ENCODE data around the gene PXN. TPM values are rescaled to one million over a fixed set of nuclear protein-coding genes. Genes with fewer than 3 reads are reported as not detected.

The PXN gene
- total RNA-seq, 8 experiments from 2014 or later: 10.1 to 52.6 (median 23.8) TPM

DNA sequence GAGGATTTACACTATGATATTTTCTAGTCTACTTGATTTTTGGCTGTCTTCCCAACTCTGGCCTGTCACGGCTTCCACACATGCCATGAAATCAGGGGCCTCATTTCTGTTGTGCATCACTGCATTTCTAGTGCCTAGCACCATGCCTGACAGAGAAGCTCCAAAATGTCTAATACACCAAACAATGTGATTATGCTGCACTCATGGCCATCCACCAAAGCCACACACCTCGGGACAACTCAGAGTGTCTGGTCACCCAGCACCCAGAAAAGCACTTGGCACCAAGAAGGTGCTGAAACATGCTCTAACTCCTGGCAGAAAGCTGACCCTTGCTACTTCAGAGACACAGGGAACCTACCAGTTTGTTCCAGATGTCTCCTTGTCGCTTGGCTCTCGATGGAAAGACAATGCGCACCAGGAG is 82.3 kb downstream of the PXN start:
- no peak overlapping the region for H3K27ac ChIP-seq
- in situ Hi-C loops (cut with MboI; ENCODE audit: low pct_unique_long_range_greater_than_20kb in 2 of 9, low sequenced_read_pairs in 9 of 9, unreplicated experiment in 9 of 9): no loop called here
- WGBS, 10 experiments: 63 to 100% (median 100%) methylated on average over 1 to 2 of the region's 5 CpGs; no CpG with 5 or more reads in 4 of the 10 experiments
- H3K4me1 ChIP-seq (replicated peaks in 1 of 2): no peaks in the 10 kb centered on the region
- no peak for ATAC-seq (replicated peaks in 6 of 8)
- H3K4me3 ChIP-seq: no peak overlapping the region

DNA sequence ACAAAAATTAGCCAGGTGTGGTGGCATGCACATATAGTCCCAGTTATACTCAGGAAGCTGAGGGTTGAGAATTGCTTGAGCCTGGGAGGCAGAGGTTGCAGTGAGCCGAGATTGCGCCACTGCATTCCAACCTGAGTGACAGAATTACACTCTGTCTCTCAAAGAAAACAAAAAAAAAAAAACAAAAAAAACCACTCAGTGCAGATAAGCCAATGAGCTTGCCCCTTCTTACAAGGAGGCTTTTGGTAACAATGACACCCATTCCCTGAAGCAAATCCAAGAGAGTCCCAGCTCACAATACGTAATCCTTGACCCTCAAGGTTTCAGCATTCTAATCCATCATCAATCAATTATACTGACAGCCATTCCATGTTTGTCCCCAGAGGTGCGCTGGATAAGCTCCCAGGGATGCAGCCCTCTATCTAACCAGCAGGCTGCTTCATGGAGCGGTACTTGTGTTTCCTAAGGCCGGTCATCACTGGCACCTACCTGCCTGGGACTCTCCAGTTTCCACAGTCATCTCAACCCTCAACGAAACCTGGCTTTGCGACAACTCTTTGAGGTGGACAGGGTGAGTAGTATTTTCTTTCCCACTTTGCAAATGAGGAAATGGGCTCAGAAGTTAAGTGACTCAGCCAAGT is 83.4 kb downstream of the PXN start:
- WGBS, 10 experiments: 86 to 100% (median 95%) methylated on average over 1 to 7 of the region's 8 CpGs; no CpG with 5 or more reads in 5 of the 10 experiments
- Histone ChIP-seq H3K27ac (peak overlapping the region in 1 of 2 donors; percentile 18), H3K4me1 (replicated peaks in 1 of 2) (no peaks in the 10 kb centered on the region), H3K4me3 (no peak overlapping the region)
- in situ Hi-C loops (cut with MboI; ENCODE audit: low pct_unique_long_range_greater_than_20kb in 2 of 9, low sequenced_read_pairs in 9 of 9, unreplicated experiment in 9 of 9): no loop called here
- peak in 7 of 8 experiments; percentile 18 to 81 (median 54) for ATAC-seq (replicated peaks in 6 of 8)

DNA sequence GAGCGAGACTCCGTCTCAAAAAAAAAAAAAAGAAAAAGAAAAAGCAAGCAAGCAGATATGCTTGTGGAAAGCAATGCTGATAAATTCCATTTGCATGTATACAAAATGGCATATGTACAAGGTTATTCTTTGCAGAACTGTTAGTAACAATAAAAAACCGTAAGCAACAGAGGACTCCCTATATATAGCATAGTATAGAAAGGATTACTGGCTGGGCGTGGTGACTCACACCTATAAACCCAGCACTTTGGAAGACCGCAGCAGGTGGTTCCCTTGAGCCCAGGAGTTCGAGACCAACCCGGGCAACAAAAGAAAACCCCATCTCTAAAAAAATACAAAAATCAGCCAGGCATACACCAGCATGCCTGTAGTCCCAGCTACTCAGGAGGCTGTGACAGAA is 84.6 kb downstream of the PXN start:
- H3K4me1 ChIP-seq (replicated peaks in 1 of 2): no peaks in the 10 kb centered on the region
- in situ Hi-C loops (cut with MboI; ENCODE audit: low pct_unique_long_range_greater_than_20kb in 2 of 9, low sequenced_read_pairs in 9 of 9, unreplicated experiment in 9 of 9): no loop called here
- no peak for ATAC-seq (replicated peaks in 6 of 8)
- no peak overlapping the region for H3K4me3 ChIP-seq
- H3K27ac ChIP-seq: no peak overlapping the region
- WGBS, 10 experiments: 84 to 100% (median 97%) methylated on average over 2 to 6 of the region's 7 CpGs; no CpG with 5 or more reads in 1 of the 10 experiments

DNA sequence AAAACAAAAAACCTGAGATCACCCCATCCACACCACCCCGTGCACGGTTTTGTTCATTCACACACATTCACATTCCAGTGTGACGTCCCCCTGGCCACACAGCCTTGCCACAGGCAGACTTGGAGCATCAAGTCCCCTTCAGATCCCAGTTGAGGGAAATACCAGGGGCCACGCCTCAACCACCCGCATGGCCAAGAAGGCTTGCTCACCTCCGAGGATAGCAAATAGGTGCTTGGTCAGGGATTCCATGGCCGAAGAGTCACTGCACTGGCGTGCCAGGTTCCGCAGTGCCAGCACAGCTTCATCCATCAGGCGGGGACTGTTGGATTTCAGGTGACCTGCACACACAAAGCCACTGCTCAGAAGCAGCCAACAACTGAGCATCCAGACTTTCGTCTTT is 90.0 kb downstream of the PXN start:
- H3K4me3 ChIP-seq: no peak overlapping the region
- no peak for ATAC-seq (replicated peaks in 6 of 8)
- WGBS, 10 experiments: 27 to 100% (median 96%) methylated on average over 1 to 5 of the region's 11 CpGs; no CpG with 5 or more reads in 1 of the 10 experiments
- H3K4me1 ChIP-seq (replicated peaks in 1 of 2): no peaks in the 10 kb centered on the region
- in situ Hi-C loops (cut with MboI; ENCODE audit: low pct_unique_long_range_greater_than_20kb in 2 of 9, low sequenced_read_pairs in 9 of 9, unreplicated experiment in 9 of 9): no loop called here
- no peak overlapping the region for H3K27ac ChIP-seq

DNA sequence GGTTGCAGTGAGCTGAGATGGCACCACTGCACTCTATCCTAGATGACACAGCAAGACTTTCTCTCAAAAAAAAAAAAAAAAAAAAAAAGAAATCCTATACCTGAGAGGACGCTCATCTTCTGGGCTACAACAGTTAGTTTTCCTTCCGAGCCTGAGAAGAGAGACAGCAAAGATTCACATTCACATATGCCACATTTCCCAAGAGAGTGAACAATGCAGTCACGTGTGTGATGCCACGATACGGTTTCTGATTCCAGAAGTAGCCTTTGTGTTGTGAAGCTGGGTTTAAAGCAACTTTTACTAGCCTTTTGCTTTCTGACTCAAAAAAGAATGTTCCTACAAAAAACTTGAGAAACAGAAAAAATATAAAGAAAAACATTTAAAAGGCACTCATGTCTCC is 90.5 kb downstream of the PXN start:
- in situ Hi-C loops (cut with MboI; ENCODE audit: low pct_unique_long_range_greater_than_20kb in 2 of 9, low sequenced_read_pairs in 9 of 9, unreplicated experiment in 9 of 9): no loop called here
- H3K27ac ChIP-seq: no peak overlapping the region
- no peak overlapping the region for H3K4me3 ChIP-seq
- H3K4me1 ChIP-seq (replicated peaks in 1 of 2): no peaks in the 10 kb centered on the region
- WGBS, 10 experiments: 79 to 100% (median 92%) methylated on average over 2 to 5 of the region's 5 CpGs; no CpG with 5 or more reads in 2 of the 10 experiments
- no peak for ATAC-seq (replicated peaks in 6 of 8)

DNA sequence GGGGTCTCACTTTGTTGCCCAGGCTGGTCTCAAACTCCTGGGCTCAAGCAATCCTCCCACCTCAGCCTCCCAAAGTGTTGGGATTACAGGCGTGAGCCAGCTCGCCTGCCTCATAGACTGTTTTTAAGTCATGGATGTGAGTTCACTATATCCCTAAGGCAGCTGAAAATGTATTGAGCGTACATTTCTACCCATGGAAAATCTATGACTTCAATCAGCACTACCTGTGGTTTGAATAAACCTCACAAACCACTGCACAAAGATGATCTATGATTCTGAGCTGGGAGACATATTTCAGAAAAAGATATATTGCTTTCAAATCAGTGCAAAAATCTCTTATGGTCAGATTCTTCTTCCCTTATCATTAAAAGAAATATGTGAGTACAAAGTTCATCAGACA is 93.5 kb downstream of the PXN start:
- in situ Hi-C loops (cut with MboI; ENCODE audit: low pct_unique_long_range_greater_than_20kb in 2 of 9, low sequenced_read_pairs in 9 of 9, unreplicated experiment in 9 of 9): no loop called here

DNA sequence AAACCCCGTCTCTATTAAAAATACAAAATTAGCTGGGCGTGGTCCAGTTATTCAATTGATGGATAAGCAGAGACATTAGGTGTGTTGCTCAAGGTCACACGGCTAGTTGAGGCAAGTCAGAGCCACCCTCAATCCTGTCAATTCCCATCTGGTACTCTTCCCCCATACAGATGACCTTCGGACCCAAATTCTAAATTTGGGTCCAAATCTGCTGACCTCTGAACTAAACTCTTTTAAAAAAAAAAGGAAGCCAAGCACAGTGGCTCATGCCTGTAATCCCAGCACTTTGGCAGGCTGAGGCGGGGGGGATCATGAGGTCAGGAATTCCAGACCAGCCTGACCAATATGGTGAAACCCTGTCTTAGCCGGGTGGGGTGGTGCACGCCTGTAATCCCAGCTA is 94.9 kb downstream of the PXN start:
- in situ Hi-C loops (cut with MboI; ENCODE audit: low pct_unique_long_range_greater_than_20kb in 2 of 9, low sequenced_read_pairs in 9 of 9, unreplicated experiment in 9 of 9): no loop called here
- no peak overlapping the region for H3K27ac ChIP-seq
- WGBS, 10 experiments: 82 to 100% (median 93%) methylated on average over 1 to 5 of the region's 7 CpGs; no CpG with 5 or more reads in 4 of the 10 experiments
- H3K4me1 ChIP-seq (replicated peaks in 1 of 2): no peaks in the 10 kb centered on the region
- H3K4me3 ChIP-seq: no peak overlapping the region
- ATAC-seq (replicated peaks in 6 of 8): no peak

More for the DNA sequence above, 93.5 kb downstream of the PXN start:
- H3K27ac ChIP-seq: no peak overlapping the region
- no peak for ATAC-seq (replicated peaks in 6 of 8)
- 80 to 100% (median 88%) methylated on average over 1 of the region's 3 CpGs; no CpG with 5 or more reads in 5 of the 10 experiments for WGBS, 10 experiments
- no peak overlapping the region for H3K4me3 ChIP-seq
- H3K4me1 ChIP-seq (replicated peaks in 1 of 2): no peaks in the 10 kb centered on the region

DNA sequence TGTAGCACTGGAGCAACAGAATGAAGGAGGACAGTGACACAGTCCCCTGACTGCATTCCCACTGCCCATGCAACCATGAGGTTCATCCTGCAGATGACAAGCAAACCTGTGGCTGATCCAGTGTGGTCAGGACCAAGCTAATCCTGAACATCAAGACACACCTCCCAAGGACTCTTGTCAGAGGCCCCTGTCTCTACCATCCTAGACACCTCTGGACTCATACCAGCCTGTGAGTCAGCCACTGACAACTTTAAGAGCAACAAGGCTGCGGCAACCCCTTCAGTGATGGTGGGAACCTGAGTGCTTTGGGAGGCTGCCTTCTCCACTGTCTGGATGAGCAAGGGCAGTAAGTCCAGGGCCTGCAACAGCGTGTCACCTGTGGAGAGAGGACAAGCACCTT is 95.6 kb downstream of the PXN start:
- H3K4me1 ChIP-seq (replicated peaks in 1 of 2): no peaks in the 10 kb centered on the region
- ATAC-seq (replicated peaks in 6 of 8): no peak
- H3K4me3 ChIP-seq: no peak overlapping the region
- 90 to 100% (median 100%) methylated on average over 1 to 2 of the region's 2 CpGs; no CpG with 5 or more reads in 5 of the 10 experiments for WGBS, 10 experiments
- H3K27ac ChIP-seq: no peak overlapping the region
- in situ Hi-C loops (cut with MboI; ENCODE audit: low pct_unique_long_range_greater_than_20kb in 2 of 9, low sequenced_read_pairs in 9 of 9, unreplicated experiment in 9 of 9): no loop called here

DNA sequence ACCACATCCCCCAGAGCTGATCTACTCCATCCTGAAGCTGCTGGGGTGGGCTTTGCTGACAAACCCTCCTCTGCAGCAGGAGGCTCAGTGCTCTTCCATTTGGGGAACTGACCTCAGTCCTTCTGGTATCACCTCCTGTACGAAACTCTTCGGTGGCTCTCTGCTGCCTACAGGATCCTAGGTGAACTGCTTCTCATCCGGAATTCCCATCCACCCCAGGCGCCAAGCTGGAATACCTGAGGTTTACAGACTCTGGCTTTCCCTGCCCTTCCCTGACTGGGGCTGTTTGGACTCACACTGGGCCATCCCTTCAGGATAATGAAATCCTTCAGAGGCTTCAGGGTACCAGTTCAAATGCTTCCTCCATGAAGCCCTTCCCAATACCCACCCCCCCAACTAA is 97.2 kb downstream of the PXN start:
- in situ Hi-C loops (cut with MboI; ENCODE audit: low pct_unique_long_range_greater_than_20kb in 2 of 9, low sequenced_read_pairs in 9 of 9, unreplicated experiment in 9 of 9): no loop called here
- no peak for ATAC-seq (replicated peaks in 6 of 8)
- Histone ChIP-seq H3K27ac (no peak overlapping the region), H3K4me1 (replicated peaks in 1 of 2) (no peaks in the 10 kb centered on the region), H3K4me3 (no peak overlapping the region)
- WGBS, 10 experiments: 92 to 100% (median 100%) methylated on average over 1 to 3 of the region's 4 CpGs; no CpG with 5 or more reads in 5 of the 10 experiments

DNA sequence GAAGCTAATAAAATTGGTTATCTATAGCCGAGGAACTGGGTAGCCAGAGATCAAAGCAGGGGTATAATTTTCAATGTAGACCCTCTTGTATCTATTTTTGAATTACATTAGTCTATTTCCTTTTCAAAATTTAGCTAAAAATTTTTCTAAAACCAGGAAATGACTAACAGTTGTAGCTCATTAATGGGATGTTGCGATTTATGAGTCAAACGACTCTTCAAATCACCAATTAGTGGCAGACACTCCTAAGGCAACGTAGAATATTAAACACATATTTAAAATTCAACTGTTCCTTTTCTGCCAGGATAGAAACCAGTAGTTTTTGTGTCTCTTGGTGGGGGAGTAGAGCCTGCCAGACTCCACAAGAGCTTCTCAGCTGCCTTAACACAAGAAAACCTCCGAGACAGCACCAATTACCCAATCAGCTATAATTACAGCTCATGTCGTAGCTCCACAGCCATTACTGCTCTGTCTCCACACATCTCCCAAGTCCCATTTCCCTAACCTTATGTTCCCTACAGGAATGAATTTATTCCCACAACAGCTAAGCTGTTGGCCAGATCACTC is 97.9 kb downstream of the PXN start:
- H3K27ac ChIP-seq: no peak overlapping the region
- no peak overlapping the region for H3K4me3 ChIP-seq
- ATAC-seq (replicated peaks in 6 of 8): no peak
- in situ Hi-C loops (cut with MboI; ENCODE audit: low pct_unique_long_range_greater_than_20kb in 2 of 9, low sequenced_read_pairs in 9 of 9, unreplicated experiment in 9 of 9): no loop called here
- no peaks in the 10 kb centered on the region for H3K4me1 ChIP-seq (replicated peaks in 1 of 2)
- WGBS, 10 experiments: 24 to 100% (median 91%) methylated on average over 1 to 6 of the region's 6 CpGs

DNA sequence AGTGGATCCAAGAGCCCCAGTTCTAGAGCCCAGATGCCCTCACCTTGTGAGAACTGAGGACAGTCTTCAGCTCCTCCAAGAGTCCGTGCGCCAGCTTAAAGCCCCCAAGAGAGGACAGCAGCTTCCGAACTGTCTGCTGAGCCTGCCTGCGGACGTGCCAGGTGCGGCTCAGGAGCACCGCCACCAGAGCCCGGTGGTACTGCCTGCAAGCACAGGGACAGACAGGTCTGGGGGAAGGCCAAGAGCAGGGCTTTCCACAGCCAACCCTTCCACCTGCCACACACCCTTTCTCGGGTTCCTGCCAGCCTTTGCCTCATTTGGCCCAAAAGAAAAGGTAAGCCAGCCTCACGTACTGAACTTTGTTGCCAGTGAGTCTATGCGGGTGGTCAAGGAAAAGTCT is 101.2 kb downstream of the PXN start:
- no peak for ATAC-seq (replicated peaks in 6 of 8)
- H3K4me3 ChIP-seq: no peak overlapping the region
- WGBS, 10 experiments: 90 to 95% (median 92%) methylated on average over 2 to 3 of the region's 11 CpGs; no CpG with 5 or more reads in 5 of the 10 experiments
- no peak overlapping the region for H3K27ac ChIP-seq
- no peaks in the 10 kb centered on the region for H3K4me1 ChIP-seq (replicated peaks in 1 of 2)
- in situ Hi-C loops (cut with MboI; ENCODE audit: low pct_unique_long_range_greater_than_20kb in 2 of 9, low sequenced_read_pairs in 9 of 9, unreplicated experiment in 9 of 9): no loop called here

DNA sequence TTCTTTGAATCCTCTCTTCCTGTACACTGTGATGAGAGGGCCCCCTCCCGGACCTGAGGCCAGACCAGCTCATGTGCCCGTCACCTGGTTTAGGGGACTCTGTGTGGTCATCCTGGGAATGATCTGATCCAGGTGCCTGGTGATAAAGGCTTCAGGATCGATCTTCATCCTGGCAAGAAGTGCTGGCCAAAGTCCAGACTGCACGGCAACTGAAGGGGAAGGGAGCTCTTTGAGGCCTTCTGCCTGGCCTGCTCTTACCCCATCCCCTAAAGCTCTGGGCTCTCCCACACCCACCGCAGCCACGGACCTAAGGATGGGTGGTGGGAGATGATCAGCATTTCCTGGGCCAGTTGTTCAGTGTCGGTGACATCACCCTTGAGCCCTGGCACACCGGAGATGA is 102.8 kb downstream of the PXN start:
- Histone ChIP-seq H3K27ac (no peak overlapping the region), H3K4me1 (replicated peaks in 1 of 2) (no peaks in the 10 kb centered on the region), H3K4me3 (no peak overlapping the region)
- in situ Hi-C loops (cut with MboI; ENCODE audit: low pct_unique_long_range_greater_than_20kb in 2 of 9, low sequenced_read_pairs in 9 of 9, unreplicated experiment in 9 of 9): no loop called here
- WGBS, 10 experiments: 90 to 100% (median 100%) methylated on average over 1 to 2 of the region's 8 CpGs; no CpG with 5 or more reads in 6 of the 10 experiments
- ATAC-seq (replicated peaks in 6 of 8): peak in 1 of 8 experiments; percentile 15

DNA sequence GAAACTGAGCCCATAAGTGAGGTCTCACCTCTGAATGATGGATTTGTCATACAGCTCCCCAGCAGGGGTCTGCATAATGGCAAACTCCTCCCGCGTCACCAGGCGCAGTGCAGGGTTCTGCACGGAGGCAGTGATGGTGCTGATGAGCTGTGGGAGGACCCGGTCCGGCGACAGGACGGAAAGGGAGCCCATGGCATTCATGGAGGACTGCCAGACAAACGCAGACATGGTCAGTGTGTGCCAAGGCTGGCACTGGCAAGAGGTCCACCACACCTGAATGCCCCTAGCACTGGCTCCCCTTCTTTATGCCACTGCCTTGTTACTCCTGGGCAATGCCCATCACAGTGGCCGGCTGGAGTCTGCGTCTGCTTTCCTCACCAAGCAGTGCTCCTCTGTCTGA is 103.7 kb downstream of the PXN start:
- no peak for ATAC-seq (replicated peaks in 6 of 8)
- WGBS, 10 experiments: 80 to 100% (median 95%) methylated on average over 1 to 8 of the region's 11 CpGs; no CpG with 5 or more reads in 3 of the 10 experiments
- Histone ChIP-seq H3K4me1 (replicated peaks in 1 of 2) (no peaks in the 10 kb centered on the region), H3K27ac (no peak overlapping the region), H3K4me3 (no peak overlapping the region)
- in situ Hi-C loops (cut with MboI; ENCODE audit: low pct_unique_long_range_greater_than_20kb in 2 of 9, low sequenced_read_pairs in 9 of 9, unreplicated experiment in 9 of 9): no loop called here
